Stimulated activated CD4-positive, alpha-beta T cell treated with anti-CD3 and anti-CD28 coated beads, Interleukin-1b, Interleukin-23, amount 100 ng/mL, for 24 hours (primary cell): ENCODE results near the gene CD3D.
A peak's percentile ranks its signal among the peaks of the same experiment; 100 is the strongest.

Experiments used
- DNase-seq, 4 experiments: peaks; one replicate each; pipeline ENCODE4 v3.0.0-alpha.2; 2020; ENCODE audit warnings: low read depth in 4 of 4, low spot score in 1 of 4

The CD3D gene

DNA sequence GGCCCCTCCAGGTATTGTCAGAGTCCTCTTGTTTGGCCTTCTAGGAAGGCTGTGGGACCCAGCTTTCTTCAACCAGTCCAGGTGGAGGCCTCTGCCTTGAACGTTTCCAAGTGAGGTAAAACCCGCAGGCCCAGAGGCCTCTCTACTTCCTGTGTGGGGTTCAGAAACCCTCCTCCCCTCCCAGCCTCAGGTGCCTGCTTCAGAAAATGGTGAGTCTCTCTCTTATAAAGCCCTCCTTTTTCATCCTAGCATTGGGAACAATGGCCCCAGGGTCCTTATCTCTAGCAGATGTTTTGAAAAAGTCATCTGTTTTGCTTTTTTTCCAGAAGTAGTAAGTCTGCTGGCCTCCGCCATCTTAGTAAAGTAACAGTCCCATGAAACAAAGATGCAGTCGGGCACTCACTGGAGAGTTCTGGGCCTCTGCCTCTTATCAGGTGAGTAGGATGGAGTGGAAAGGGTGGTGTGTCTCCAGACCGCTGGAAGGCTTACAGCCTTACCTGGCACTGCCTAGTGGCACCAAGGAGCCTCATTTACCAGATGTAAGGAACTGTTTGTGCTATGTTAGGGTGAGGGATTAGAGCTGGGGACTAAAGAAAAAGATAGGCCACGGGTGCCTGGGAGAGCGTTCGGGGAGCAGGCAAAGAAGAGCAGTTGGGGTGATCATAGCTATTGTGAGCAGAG, 37.8 kb downstream of the CD3D start, which contains the start of gene CD3E:
CD3E (plus strand) TSS at position 163 of the 681 bp plus-strand sequence; CDS start at position 386, 223 bp downstream.
- DNase-seq = peak in 1 of 4 experiments; percentile 65

DNA sequence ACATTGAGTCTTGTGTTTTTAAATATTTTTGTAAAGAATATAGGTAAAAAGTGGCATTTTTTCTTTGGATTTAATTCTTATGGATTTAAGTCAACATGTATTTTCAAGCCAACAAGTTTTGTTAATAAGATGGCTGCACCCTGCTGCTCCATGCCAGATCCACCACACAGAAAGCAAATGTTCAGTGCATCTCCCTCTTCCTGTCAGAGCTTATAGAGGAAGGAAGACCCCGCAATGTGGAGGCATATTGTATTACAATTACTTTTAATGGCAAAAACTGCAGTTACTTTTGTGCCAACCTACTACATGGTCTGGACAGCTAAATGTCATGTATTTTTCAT, 38.3 kb downstream of the CD3D start:
- DNase-seq = no peak

DNA sequence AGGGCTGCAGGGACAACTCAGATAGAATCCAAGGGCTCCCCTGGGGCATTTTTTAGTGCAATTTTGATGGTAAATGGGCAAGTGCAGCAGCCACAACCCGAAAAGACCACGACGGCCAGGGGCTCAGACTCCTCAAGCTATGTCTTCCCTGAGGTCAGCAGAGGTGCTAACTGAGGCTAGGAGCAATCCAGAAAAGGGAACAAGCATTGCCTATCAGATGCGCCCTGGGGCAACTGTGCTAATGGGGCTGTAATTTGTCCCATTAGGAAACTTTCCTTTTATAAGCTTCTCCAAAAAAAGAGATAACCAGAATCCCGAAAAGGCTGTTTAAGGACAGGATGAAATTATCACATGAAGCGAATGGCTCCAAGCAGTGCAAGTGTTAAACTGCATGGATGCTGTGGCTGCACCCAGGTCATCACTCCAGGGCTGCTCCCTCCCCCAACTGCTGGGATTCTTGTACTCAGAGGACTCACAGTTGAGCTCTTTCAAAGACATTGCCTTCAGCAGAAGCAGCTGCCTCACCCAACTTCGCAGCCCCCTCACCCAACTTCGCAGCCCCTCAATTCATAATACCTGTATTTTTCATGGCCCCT, 40.8 kb downstream of the CD3D start:
- DNase-seq = no peak

DNA sequence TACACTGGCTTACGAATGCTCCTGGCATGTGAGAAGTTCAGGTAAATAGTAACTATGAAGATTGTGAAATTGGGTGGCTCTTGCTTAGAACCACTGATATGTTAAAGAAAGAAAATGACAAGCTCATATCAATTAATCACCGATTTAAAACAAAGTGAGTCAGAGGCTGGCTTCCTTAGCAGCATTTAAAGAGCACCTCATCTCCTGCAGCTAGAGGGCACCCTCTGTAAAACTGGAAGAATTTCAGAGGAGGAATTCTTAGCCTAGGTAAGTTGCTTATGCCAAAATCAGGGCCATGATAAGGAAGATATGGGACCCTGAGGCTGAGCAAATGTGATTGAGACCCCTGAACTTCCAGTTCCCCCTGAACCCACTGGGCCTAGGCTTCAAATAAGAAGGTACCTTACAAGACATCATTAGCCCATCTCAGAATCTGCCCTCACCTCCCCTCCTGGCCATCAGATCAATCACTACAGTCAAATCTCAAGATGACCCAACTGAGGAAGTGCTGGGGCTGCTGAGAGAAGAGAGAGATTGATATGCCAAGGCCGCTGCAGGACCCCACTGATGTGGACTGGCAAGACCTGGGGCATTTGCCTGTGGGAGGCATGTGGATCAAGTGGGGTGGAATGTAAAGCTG, 46.6 kb downstream of the CD3D start:
- DNase-seq = no peak

DNA sequence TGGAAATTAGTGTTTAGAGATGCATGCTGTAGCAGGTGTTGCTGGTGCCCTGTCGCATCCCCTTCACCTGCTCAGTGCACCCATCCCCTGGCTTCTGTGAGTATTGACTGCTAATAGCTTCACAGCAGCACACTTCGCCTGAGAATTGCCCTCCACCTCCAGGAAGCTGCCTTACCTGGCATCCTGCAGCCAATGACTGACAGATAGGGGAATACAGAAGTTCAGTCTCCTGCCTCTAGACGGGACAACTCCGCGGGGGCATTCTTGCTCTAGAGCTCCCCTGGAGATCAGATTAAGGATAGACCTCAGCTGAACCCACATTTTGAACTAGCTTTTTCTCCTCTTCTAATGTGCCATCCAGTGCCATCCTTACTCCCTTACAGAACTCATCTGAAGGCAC, 47.3 kb downstream of the CD3D start:
- no peak for DNase-seq

DNA sequence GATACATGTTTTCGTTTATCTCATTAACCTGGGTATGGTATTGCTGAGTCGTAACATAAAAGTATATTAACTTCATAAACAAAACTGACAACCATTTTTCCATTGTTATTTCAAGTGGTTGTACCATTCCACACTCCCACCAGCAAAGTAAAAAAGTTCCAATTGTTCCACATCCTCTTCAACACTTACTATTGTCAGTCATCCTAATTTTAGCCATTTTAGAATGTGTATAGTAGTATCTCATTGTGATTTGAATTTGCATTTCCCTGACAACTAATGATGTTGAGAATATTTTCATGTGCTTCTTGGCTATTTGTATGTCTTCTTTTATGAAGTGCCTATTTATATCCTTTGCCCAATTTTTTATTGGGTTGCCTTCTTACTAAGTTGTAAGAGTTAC, 48.5 kb downstream of the CD3D start:
- no peak for DNase-seq

DNA sequence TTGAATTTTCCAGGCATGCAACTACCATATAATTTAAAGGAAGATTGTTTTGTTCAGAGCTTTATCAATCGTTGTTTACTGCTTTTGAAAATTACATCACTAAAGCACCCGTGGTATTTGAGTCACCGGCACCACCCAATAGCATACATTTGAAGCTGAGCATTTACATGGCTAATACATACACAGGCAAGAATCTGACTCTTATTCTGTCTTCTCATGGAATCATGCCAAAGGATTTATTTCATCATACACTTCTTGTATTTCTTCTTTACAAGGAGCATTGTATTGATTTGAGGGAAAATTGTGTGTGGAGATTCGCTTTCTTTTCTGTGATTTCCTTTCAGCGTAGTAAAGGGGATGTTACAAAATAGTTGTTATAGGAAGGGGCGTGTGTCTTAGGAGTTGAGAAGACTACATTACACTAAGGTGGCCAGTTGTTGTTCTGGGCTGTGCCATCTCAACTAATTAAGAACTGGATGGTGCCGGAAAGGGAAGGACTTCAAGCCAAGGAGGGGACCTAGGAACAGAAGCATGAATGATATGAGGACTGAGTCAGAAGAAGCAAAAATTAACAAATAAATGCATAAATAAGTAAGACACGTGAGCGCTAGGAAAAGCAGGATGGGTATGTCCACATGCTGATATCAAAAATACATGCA, 50.9 kb downstream of the CD3D start:
- no peak for DNase-seq

DNA sequence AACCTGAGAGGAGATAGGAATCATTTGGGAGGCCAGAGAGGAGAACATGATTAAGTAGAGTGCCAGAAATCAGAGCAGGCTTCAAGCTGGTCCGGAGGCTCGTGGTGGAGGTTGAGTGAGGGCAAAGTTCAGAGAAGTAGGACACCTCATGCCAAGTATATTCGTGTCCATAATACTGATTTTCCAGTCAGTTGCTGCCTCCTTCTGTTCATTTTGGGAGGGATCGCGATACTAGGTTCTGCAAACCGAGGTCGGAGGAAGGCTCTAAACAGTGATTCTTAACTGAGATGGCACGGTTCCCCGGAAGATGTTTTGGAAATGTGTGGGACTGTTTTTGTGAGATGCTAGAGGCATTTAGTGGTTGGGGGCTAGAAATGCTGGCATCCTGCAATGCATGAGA, 51.6 kb downstream of the CD3D start:
- DNase-seq = no peak

DNA sequence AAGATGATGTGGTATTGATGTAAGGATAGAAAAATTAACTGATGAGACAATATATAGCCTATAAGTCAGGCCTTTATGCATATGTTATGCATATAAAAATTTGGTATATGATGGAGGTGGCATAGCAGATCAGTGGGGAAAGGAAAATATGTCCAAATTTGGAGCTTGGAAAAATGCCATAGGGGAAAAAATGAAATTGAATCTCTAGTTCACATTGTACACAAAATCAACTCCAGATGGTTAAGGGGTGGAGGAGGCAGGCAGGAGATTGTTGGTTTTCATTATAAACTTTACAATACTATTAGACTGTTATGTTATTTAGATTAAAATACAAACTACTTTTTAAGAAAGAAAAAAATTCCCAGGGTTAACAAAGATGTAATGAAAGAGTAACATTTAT, 53.1 kb downstream of the CD3D start:
- DNase-seq = no peak
